ENCODE measurements around the gene CAMK4.

GRCh38 chr5:111494355-111494999 lies 270.3 kb downstream of the CAMK4 start:
- no peak for TF ChIP-seq TAF1 (IDR thresholded peaks at IDR 0.05; ENCODE audit: low read depth, low read length)
- TF ChIP-seq POLR2A (IDR thresholded peaks at IDR 0.05; ENCODE audit: low read depth, low read length) = no peak
- TF ChIP-seq POU2F2 (IDR thresholded peaks at IDR 0.05; ENCODE audit: low read depth, low read length) = no peak
- TF ChIP-seq POLR2AphosphoS5 (IDR thresholded peaks at IDR 0.05; ENCODE audit: low read depth, low read length) = no peak; the same call in 1 of the 2 replicates
- TF ChIP-seq SPI1 (IDR thresholded peaks at IDR 0.05; ENCODE audit: low read depth, low read length) = no peak
- TF ChIP-seq PAX5 (IDR thresholded peaks at IDR 0.05; ENCODE audit: insufficient read depth, low read length, severe bottlenecking) = no peak

Measured in GM12891 (cell line).